HL-60 (cell line): ENCODE results near the gene RTN4RL1.

Source experiments
- GABPA ChIP-seq: IDR thresholded peaks from 2 replicates; pipeline ENCODE4 v1.6.1; 2012; ENCODE audit warnings: low read depth
- POLR2AphosphoS5 ChIP-seq: IDR thresholded peaks from 2 replicates; pipeline ENCODE4 v1.6.1; 2012; ENCODE audit warnings: low read depth
- TF ChIP-seq, protein P1 (sequence below): IDR thresholded peaks from one replicate; pipeline ENCODE4 v1.5.1; 2011; ENCODE audit warnings: low read length, control low read depth, inconsistent platforms; ENCODE audit not compliant: insufficient read depth
- TF ChIP-seq, protein P2 (sequence below): IDR thresholded peaks from 2 replicates; pipeline ENCODE4 v1.6.1; 2012; ENCODE audit warnings: low read depth; ENCODE audit not compliant: insufficient replicate concordance

DNA sequence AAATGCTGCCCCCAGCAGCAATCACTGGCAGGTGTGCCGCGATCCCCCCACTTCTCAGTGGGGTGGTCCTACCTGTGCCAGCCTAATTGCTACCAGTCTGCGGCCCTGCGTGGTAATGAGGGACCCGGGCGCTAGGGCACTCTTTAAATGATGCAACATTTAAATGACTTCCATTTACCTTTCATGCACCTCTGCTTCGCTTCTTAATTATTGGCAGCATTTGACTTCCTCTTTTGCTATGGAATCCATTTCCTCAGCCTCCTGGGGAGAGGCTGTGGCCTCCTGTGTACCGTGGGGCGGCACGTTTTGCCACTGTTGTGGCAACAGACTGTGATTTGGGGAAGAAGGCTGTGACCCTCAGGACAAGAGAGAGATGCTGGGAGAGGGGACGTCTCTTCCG is 109.2 kb downstream of the RTN4RL1 start:
- TF ChIP-seq GABPA (no peak), POLR2AphosphoS5 (no peak)
- TF ChIP-seq, protein P1, sequence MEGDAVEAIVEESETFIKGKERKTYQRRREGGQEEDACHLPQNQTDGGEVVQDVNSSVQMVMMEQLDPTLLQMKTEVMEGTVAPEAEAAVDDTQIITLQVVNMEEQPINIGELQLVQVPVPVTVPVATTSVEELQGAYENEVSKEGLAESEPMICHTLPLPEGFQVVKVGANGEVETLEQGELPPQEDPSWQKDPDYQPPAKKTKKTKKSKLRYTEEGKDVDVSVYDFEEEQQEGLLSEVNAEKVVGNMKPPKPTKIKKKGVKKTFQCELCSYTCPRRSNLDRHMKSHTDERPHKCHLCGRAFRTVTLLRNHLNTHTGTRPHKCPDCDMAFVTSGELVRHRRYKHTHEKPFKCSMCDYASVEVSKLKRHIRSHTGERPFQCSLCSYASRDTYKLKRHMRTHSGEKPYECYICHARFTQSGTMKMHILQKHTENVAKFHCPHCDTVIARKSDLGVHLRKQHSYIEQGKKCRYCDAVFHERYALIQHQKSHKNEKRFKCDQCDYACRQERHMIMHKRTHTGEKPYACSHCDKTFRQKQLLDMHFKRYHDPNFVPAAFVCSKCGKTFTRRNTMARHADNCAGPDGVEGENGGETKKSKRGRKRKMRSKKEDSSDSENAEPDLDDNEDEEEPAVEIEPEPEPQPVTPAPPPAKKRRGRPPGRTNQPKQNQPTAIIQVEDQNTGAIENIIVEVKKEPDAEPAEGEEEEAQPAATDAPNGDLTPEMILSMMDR, result no peak
- TF ChIP-seq, protein P2, sequence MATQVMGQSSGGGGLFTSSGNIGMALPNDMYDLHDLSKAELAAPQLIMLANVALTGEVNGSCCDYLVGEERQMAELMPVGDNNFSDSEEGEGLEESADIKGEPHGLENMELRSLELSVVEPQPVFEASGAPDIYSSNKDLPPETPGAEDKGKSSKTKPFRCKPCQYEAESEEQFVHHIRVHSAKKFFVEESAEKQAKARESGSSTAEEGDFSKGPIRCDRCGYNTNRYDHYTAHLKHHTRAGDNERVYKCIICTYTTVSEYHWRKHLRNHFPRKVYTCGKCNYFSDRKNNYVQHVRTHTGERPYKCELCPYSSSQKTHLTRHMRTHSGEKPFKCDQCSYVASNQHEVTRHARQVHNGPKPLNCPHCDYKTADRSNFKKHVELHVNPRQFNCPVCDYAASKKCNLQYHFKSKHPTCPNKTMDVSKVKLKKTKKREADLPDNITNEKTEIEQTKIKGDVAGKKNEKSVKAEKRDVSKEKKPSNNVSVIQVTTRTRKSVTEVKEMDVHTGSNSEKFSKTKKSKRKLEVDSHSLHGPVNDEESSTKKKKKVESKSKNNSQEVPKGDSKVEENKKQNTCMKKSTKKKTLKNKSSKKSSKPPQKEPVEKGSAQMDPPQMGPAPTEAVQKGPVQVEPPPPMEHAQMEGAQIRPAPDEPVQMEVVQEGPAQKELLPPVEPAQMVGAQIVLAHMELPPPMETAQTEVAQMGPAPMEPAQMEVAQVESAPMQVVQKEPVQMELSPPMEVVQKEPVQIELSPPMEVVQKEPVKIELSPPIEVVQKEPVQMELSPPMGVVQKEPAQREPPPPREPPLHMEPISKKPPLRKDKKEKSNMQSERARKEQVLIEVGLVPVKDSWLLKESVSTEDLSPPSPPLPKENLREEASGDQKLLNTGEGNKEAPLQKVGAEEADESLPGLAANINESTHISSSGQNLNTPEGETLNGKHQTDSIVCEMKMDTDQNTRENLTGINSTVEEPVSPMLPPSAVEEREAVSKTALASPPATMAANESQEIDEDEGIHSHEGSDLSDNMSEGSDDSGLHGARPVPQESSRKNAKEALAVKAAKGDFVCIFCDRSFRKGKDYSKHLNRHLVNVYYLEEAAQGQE, result no peak
